GM23338 (cell line): ENCODE results near the gene MGLL. TPM values are rescaled to one million over a fixed set of nuclear protein-coding genes. Genes with fewer than 3 reads are reported as not detected.

Experiments used
- ATAC-seq: fragments of 200-7000 bp; cut with Tn5 transposase; 3 replicates; pipeline ENCODE4 v1.9.1; 2020
- DNase-seq: peaks from one replicate; pipeline ENCODE4 v3.0.0-alpha.2; 2015; ENCODE audit warnings: low spot score
- H2AFZ ChIP-seq: fragments of 200-600 bp; sonication (generic); 2 replicates; pipeline ENCODE4 v1.8.0; 2016; ENCODE audit warnings: antibody characterized with exemption, mild to moderate bottlenecking, moderate library complexity
- H3F3A ChIP-seq: fragments of 200-600 bp; sonication (generic); replicated peaks from 2 replicates; pipeline ENCODE4 v1.8.0; 2017; ENCODE audit warnings: antibody characterized with exemption, mixed run types, low read depth
- H3K27ac ChIP-seq: fragments of 200-600 bp; sonication (generic); 2 replicates; pipeline ENCODE4 v1.6.1; 2016; ENCODE audit warnings: low read depth
- H3K27me3 ChIP-seq: fragments of 200-600 bp; sonication (generic); 2 replicates; pipeline ENCODE4 v1.8.0; 2016; ENCODE audit warnings: mild to moderate bottlenecking, mixed run types, moderate library complexity; ENCODE audit not compliant: insufficient read depth
- H3K36me3 ChIP-seq: fragments of 200-600 bp; sonication (generic); 2 replicates; pipeline ENCODE4 v1.8.0; 2016; ENCODE audit warnings: mild to moderate bottlenecking; ENCODE audit not compliant: insufficient read depth
- H3K4me1 ChIP-seq: fragments of 200-600 bp; sonication (generic); 2 replicates; pipeline ENCODE4 v1.8.0; 2016; ENCODE audit warnings: mild to moderate bottlenecking, moderate library complexity; ENCODE audit not compliant: insufficient read depth
- H3K4me2 ChIP-seq: fragments of 200-600 bp; sonication (generic); 2 replicates; pipeline ENCODE4 v1.7.1; 2017; ENCODE audit warnings: mixed run types
- H3K4me3 ChIP-seq: fragments of 200-600 bp; sonication (generic); 2 replicates; pipeline ENCODE4 v1.6.1; 2016; ENCODE audit warnings: mixed run types
- H3K79me2 ChIP-seq: fragments of 200-600 bp; sonication (generic); replicated peaks from 2 replicates; pipeline ENCODE4 v1.8.0; 2017; ENCODE audit warnings: mild to moderate bottlenecking; ENCODE audit not compliant: insufficient read depth
- H3K9me2 ChIP-seq: fragments of 200-600 bp; sonication (generic); 2 replicates; pipeline ENCODE4 v1.8.0; 2017; ENCODE audit not compliant: insufficient read depth
- H4K20me1 ChIP-seq: fragments of 200-600 bp; sonication (generic); replicated peaks from 2 replicates; pipeline ENCODE4 v1.8.0; 2017; ENCODE audit warnings: mild to moderate bottlenecking; ENCODE audit not compliant: insufficient read depth
- H3K27ac Mint-ChIP-seq: 2 replicates; pipeline ENCODE4 v1.8.0; 2020; ENCODE audit warnings: inconsistent platforms, mild to moderate bottlenecking, moderate library complexity, mixed read lengths
- H3K27me3 Mint-ChIP-seq: 3 replicates; pipeline ENCODE4 v1.8.0; 2022; ENCODE audit warnings: low read depth, mild to moderate bottlenecking, moderate library complexity, mixed read lengths, inconsistent platforms; ENCODE audit not compliant: insufficient read depth, poor library complexity
- H3K36me3 Mint-ChIP-seq: 3 replicates; pipeline ENCODE4 v1.8.0; 2021; ENCODE audit warnings: low read depth, mild to moderate bottlenecking, inconsistent platforms, moderate library complexity, mixed read lengths
- H3K4me1 Mint-ChIP-seq: 3 replicates; pipeline ENCODE4 v1.8.0; 2020; ENCODE audit warnings: mild to moderate bottlenecking, inconsistent platforms, mixed read lengths
- H3K4me3 Mint-ChIP-seq: 3 replicates; pipeline ENCODE4 v1.8.0; 2021; ENCODE audit warnings: moderate library complexity, mild to moderate bottlenecking, inconsistent platforms, mixed read lengths
- H3K9me3 Mint-ChIP-seq: 3 replicates; pipeline ENCODE4 v1.8.0; 2020; ENCODE audit warnings: moderate library complexity, mild to moderate bottlenecking, inconsistent platforms, mixed read lengths
- CREB1 ChIP-seq: fragments of 250-450 bp; sonication (Bioruptor Pico); IDR thresholded peaks from 2 replicates; pipeline ENCODE4 v1.5.0; 2020; ENCODE audit warnings: low read depth, mild to moderate bottlenecking, moderate library complexity
- CTCF ChIP-seq, 2 experiments: fragments of 200-600 bp in 1 of 2; sonication (generic) in 1 of 2; conservative IDR thresholded peaks; 2 replicates each; pipeline versions ENCODE4 v1.5.1 to v1.6.1; 2016 to 2017; ENCODE audit warnings: antibody characterized with exemption in 2 of 2, low read depth in 2 of 2, mild to moderate bottlenecking in 2 of 2, moderate library complexity in 1 of 2
- EZH2 ChIP-seq: fragments of 200-600 bp; sonication (generic); IDR thresholded peaks from one replicate; pipeline ENCODE4 v1.8.0; 2017; ENCODE audit warnings: antibody characterized with exemption, mild to moderate bottlenecking, low read depth; ENCODE audit not compliant: unreplicated experiment
- EZH2phosphoT487 ChIP-seq: fragments of 200-600 bp; sonication (generic); IDR thresholded peaks from one replicate; pipeline ENCODE4 v1.8.1; 2018; ENCODE audit warnings: antibody characterized with exemption; ENCODE audit not compliant: unreplicated experiment
- JUNB ChIP-seq: IDR thresholded peaks from one replicate; pipeline ENCODE4 v1.6.1; 2016; ENCODE audit warnings: antibody characterized with exemption; ENCODE audit not compliant: unreplicated experiment
- NANOG ChIP-seq: IDR thresholded peaks from 2 replicates; pipeline ENCODE4 v1.6.1; 2016; ENCODE audit warnings: antibody characterized with exemption, borderline replicate concordance
- POLR2AphosphoS5 ChIP-seq: IDR thresholded peaks from 2 replicates; pipeline ENCODE4 v1.6.1; 2016; ENCODE audit warnings: antibody characterized with exemption, low read depth
- STAT1 ChIP-seq: IDR thresholded peaks from one replicate; pipeline ENCODE4 v1.6.1; 2016; ENCODE audit warnings: antibody characterized with exemption; ENCODE audit not compliant: unreplicated experiment
- ZNF114 ChIP-seq: fragments of 250-450 bp; sonication (Bioruptor Pico); IDR thresholded peaks from 2 replicates; pipeline ENCODE4 v1.5.0; 2020; ENCODE audit warnings: mild to moderate bottlenecking, moderate library complexity
- ZNF331 ChIP-seq: fragments of 250-450 bp; sonication (Bioruptor Pico); IDR thresholded peaks from 2 replicates; pipeline ENCODE4 v1.5.0; 2020; ENCODE audit warnings: low read depth, mild to moderate bottlenecking, moderate library complexity
- ZNF462 ChIP-seq: fragments of 250-450 bp; sonication (Bioruptor Pico); IDR thresholded peaks from 2 replicates; pipeline ENCODE4 v1.5.0; 2020; ENCODE audit warnings: mild to moderate bottlenecking, moderate library complexity
- polyA plus RNA-seq: library from polyadenylated mRNA; unstranded; fragments of >200 nt; fragmentation: Nextera tagmentation; extraction: Ambion mirVana; gene quantifications from 2 replicates; pipeline ENCODE4 v1.2.1, GENCODE V29; 2016
- total RNA-seq: library from RNA; depleted of rRNA; stranded (reverse); fragments of >200 nt; shearing (Covaris generic); gene quantifications from 2 replicates; pipeline ENCODE4 v1.2.3, GENCODE V29; 2014
- TF ChIP-seq, protein P1 (sequence below): IDR thresholded peaks from one replicate; pipeline ENCODE4 v1.6.1; 2018; ENCODE audit warnings: antibody characterized with exemption; ENCODE audit not compliant: unreplicated experiment
- TF ChIP-seq, protein P2 (sequence below): IDR thresholded peaks from 2 replicates; pipeline ENCODE4 v1.6.1; 2016; ENCODE audit warnings: antibody characterized with exemption

MGLL gene
- total and polyA plus RNA-seq, 2 experiments from 2014 or later = 0.71 to 0.83 TPM

DNA sequence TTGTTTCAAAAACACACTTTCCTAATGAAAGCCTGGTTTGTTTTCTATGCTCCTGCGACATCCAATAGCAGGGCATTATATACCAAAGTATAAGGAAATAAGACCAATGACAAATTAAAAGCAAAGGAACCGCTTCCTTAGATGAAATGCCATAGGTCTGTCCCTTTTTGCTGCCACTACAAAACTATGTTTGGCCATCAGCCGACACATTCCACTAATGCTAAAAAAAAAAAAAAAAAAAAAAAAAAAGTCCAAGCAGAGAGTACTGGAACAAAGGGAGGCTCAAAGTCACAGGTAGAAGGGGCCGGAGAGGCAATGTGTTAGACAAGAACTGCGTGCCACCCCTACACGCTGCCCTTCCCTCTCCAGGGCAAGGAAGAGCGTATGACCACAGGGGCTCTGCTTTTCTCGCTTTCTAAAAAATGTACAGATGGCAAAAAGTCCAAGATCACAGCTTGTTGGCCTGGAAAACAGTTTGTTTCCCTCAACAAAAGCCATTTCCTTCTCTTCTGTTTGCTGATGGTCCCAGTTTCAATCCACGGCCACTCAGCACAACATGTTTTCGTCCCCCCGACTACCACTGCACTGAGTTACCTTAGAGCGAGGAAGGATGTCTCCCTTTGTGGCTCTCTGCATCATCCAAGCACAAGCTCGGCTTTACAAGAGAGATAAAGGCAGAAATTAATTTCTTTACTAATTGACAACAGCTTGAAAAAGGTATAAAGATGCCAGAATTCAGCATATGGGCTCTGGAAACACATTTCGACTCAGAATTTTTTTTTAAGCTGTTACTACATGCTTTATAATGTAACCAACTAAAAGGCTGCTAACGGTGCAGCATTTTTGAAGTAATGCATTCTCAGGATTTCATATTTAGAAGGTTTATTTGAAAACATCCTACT is 78.7 kb downstream of the MGLL start:
- no peaks in the 10 kb centered on the region for H3K9me2 ChIP-seq
- H3K4me1 ChIP-seq = no peaks in the 10 kb centered on the region
- Mint-ChIP-seq H3K27ac (no peak overlapping the region), H3K36me3 (no peaks in the 10 kb centered on the region), H3K9me3 (no peaks in the 10 kb centered on the region; the same call in 2 of the 3 replicates), H3K27me3 (peaks cover 9% of the 10 kb centered on the region), H3K4me1 (peaks cover under 1% of the 10 kb centered on the region; the same call in 1 of the 3 replicates), H3K4me3 (no peak overlapping the region)
- H3K27ac ChIP-seq = no peak overlapping the region
- TF ChIP-seq EZH2 (no peak), ZNF462 (CRISPR knock-in tag) (no peak), NANOG (no peak), JUNB (no peak), ZNF331 (CRISPR knock-in tag) (no peak), EZH2phosphoT487 (no peak), CTCF (conservative IDR thresholded peaks at IDR 0.05; ENCODE audit: low read depth in 2 of 2) (no peak), CREB1 (no peak), ZNF114 (CRISPR knock-in tag) (no peak), STAT1 (no peak), POLR2AphosphoS5 (no peak)
- TF ChIP-seq, protein P1, sequence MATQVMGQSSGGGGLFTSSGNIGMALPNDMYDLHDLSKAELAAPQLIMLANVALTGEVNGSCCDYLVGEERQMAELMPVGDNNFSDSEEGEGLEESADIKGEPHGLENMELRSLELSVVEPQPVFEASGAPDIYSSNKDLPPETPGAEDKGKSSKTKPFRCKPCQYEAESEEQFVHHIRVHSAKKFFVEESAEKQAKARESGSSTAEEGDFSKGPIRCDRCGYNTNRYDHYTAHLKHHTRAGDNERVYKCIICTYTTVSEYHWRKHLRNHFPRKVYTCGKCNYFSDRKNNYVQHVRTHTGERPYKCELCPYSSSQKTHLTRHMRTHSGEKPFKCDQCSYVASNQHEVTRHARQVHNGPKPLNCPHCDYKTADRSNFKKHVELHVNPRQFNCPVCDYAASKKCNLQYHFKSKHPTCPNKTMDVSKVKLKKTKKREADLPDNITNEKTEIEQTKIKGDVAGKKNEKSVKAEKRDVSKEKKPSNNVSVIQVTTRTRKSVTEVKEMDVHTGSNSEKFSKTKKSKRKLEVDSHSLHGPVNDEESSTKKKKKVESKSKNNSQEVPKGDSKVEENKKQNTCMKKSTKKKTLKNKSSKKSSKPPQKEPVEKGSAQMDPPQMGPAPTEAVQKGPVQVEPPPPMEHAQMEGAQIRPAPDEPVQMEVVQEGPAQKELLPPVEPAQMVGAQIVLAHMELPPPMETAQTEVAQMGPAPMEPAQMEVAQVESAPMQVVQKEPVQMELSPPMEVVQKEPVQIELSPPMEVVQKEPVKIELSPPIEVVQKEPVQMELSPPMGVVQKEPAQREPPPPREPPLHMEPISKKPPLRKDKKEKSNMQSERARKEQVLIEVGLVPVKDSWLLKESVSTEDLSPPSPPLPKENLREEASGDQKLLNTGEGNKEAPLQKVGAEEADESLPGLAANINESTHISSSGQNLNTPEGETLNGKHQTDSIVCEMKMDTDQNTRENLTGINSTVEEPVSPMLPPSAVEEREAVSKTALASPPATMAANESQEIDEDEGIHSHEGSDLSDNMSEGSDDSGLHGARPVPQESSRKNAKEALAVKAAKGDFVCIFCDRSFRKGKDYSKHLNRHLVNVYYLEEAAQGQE = no peak
- TF ChIP-seq, protein P2, sequence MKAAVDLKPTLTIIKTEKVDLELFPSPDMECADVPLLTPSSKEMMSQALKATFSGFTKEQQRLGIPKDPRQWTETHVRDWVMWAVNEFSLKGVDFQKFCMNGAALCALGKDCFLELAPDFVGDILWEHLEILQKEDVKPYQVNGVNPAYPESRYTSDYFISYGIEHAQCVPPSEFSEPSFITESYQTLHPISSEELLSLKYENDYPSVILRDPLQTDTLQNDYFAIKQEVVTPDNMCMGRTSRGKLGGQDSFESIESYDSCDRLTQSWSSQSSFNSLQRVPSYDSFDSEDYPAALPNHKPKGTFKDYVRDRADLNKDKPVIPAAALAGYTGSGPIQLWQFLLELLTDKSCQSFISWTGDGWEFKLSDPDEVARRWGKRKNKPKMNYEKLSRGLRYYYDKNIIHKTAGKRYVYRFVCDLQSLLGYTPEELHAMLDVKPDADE = no peak
- H3K36me3 ChIP-seq = no peaks in the 10 kb centered on the region
- H3F3A ChIP-seq = no peaks in the 10 kb centered on the region
- ATAC-seq (no peak), DNase-seq (no peak)
- H4K20me1 ChIP-seq = no peaks in the 10 kb centered on the region
- no peak overlapping the region; the same call in 1 of the 2 replicates for H2AFZ ChIP-seq
- no peaks in the 10 kb centered on the region for H3K27me3 ChIP-seq
- no peaks in the 10 kb centered on the region for H3K79me2 ChIP-seq
- H3K4me3 ChIP-seq = no peak overlapping the region
- H3K4me2 ChIP-seq = no peak overlapping the region
